IPS DF 19.7 (cell line): ENCODE data around the gene EFHB.
A peak's percentile ranks its signal among the peaks of the same experiment; 100 is the strongest.
"Not testable (repeated sequence)": the region's sequence is repeated elsewhere in the genome, so short reads cannot be mapped to it uniquely, and the experiment has no call there.

Experiments used
- DNase-seq: peaks from one replicate; pipeline ENCODE4 v3.0.0-alpha.2; 2013; ENCODE audit warnings: low read depth, low spot score

EFHB gene, protein sequence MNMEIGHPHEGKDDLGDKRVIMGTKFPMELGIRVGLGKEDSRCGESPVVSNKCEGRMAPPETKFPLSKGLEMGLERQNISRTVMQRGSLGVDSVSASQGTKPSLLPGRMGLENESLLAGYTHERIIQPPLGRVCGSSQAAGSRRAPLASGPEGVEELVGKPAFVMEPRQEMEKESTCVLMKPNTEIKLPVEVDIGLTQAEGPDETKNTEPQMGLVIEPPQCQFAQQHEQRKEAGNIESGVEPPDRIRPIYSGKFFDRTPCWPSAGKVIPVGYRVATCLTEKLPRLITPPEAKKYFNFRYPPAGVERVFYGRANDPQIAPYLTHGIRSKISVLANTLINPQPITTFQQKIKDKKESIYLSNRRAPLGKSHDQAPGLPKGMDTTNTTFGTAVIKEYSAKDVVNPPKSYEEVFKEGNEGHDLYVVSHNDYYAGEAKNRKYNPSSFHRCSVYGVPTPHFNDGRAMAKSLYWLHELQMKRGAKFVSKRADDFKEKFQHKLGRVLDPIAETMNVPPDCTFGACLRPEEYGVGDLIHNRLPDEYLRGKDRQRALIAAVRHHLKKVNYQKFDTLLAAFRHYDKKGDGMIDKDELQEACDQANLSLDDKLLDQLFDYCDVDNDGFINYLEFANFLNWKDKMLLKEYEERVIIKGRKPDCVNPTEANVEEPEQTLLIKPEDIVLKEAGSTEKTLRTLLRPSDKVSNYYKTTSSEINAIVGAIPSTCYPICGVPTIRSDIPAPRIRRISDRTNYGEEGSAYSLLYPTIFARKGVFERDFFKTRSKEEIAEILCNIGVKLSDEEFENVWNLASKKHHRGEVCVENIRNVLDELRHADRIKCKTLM

DNA sequence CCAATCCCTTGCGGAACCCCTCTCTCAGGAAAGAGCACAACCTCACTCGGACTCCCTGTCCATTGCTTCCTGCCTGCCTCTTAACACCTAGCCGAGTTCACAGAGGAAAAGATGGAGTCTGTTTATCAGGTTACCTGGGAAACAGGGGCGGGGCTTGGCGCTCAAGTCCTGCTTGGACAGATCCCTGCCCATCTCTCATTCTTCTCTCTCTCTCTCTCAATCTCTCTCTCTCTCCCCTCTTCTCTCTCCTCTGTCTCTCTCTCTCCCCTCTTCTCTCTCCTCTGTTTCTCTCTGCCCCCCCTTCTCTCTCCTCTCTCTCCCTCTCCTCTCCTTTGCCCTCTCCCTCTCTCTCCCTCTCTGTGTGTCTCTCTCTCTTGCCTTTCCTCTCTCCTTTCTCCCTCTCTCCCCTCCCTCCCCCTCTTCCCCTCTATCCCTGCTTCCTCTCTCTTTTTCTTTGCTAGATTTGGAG, at the start of gene EFHB:
EFHB (minus strand) TSS at position 120 of the 469 bp plus-strand sequence. CDS start 199 bp downstream, outside the sequence.
- DNase-seq: peak; percentile 47

DNA sequence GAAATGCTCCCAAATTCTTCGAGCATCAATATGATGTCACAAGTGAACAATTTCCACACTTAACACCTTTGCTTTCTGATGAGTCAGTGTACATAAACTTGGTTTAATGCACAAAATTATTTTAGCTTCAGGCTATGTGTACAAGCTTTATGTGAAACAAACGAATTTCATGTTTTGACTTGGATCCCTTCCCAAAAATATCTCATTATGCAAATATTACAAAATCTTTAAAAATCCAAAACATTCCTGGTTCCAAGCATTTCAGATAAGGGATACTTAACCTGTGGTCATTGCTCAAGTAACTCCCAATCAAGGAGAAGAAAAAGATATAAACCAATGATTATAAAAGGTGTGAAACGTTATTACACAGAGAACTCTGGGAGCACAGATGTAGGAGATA, 38.0 kb upstream of the EFHB start:
- DNase-seq: no peak

DNA sequence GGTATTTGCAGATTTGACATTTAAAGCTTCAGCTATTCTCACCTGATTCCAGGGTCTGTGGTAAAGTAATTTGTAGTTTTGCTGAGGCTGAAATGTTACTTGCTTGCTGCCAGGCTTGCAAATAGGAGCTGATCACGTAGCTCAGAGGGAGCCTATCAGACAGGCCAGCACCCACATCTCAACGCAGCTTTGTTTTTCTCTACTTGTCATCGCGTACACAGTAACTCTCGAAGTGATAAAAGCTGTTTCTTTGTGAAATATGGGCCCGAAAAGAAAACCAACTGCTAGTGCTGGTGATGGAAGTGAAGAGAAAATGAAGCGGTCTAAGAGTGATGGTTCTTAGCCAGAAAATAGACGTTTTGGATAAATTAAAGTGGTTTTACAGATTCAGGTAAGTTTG, 36.3 kb upstream of the EFHB start:
- DNase-seq: no peak

DNA sequence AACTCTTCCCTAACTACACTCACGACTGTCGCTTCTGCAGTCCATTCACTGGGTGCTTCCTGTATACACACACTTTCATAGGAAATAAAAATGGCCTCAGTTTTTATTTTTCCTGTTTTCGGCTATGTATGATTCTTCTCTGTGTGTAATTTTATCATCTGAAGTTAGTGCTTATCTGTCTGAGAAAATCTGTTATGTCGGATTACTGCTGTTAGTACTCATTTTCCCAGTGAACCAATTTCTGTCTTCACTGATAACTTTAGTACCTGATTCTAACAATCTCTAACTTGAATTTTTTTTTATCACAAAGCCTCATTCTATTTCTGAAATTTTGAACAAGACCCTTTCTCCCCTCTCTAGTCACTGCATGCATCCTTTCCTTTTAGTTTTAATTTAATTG, 33.8 kb upstream of the EFHB start:
- DNase-seq: no peak

DNA sequence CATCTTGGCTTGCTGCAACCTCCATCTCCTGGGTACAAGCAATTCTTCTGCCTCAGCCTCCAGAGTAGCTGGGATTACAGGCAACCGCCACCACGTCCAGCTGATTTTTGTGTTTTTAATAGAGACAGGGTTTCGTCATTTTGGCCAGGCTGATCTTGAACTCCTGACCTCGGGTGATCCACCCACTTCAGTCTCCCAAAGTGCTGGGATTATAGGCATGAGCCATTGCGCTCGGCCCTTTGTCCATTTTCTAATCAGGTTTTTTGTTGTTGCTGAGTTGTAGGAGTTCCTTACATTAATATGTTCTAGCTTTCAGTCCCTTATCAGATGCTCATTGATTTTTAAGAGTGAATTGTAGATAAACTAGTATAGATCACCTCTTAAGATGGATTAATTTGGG, 33.2 kb upstream of the EFHB start:
- DNase-seq: no peak

DNA sequence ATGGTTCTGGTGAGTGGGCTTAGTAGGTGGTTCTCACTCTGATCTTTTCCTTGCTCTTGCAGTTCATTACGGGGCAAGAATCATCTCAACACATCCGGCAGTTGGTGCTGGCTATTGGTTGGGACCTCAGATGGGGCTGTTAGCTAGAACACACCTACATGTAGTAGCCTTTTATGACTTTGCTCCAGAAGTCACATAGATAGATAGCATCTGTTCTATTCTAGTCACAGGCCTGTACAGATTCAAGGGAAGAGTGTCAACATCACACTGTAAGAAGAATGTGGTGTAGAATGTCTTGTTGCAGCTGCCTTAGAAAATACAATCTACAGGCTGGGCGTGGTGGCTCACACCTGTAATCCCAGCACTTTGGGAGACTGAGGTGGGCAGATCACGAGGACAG, 27.9 kb upstream of the EFHB start:
- DNase-seq: no peak

DNA sequence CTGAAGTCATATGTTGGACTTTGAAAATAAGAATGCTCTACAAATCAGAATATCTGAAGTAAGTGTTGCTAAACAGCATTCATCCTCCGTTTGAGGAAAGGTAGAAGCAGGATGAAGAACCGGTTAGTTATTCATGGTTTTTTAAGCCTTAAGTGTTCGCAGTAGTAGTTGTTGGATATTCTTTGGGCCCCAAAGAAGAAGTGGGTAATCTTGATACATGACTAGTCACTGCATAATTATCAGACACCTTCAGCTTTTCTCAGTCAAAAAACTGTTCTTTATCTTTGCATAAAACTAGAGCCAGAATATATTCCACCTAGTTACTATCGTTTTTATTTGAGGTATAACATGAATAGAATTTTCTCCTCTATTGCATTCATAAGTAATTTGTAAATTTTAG, 26.7 kb upstream of the EFHB start:
- DNase-seq: no peak

DNA sequence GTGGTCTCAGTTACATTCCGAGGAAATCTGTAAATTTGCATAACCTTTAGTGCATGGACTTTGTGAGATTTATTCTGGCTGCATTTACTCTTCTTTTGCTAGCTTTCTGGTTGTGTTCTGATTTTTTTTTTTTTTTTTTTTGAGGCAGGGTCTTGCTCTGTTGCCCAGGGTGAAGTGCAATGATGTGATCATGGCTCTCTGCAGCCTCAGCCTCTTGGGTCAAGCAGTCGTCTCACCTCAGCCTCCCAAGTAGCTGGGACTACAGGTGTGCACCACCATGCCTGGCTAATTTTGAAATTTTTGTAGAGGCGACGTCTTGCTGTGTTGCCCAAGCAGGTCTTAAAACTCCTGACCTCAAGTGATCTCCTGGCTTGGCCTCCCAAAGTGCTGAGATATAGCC, 25.5 kb upstream of the EFHB start:
- no peak for DNase-seq

DNA sequence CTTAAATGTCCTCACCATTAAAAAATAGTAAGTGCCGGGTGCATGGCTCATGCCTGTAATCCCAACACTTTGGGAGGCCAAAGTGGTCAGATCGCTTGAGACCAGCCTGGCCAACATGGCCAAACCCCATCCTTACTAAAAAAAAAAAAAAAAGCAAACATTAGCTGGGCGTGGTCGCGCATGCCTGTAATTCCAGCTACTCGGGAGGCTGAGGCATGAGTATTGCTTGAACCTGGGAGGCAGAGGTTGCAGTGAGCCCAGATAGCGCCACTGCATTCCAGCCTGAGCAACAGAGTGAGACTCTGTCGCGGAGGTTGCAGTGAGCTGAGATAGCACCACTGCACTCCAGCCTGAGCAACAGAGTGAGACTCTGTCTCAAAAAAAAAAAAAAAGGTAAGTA, 23.3 kb upstream of the EFHB start:
- DNase-seq: not testable (repeated sequence)

DNA sequence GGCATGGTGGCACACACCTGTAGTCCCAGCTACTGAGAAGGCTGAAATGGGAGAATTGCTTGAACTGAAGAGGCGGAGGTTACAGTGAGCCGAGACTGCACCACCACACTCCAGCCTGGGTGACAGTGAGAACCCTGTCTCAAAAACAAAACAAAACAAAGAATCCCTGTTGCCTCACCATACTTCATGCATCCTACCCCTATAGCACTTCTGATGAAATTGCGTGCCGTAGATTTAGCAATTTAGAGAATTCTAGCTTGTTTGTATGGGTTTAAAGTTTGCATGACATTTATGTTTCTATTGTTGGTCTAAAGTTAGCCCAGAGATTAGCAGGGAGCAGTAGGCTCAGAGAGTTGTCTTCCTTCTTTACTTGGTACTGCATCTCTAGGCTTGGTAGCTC, 20.7 kb upstream of the EFHB start:
- DNase-seq: no peak

DNA sequence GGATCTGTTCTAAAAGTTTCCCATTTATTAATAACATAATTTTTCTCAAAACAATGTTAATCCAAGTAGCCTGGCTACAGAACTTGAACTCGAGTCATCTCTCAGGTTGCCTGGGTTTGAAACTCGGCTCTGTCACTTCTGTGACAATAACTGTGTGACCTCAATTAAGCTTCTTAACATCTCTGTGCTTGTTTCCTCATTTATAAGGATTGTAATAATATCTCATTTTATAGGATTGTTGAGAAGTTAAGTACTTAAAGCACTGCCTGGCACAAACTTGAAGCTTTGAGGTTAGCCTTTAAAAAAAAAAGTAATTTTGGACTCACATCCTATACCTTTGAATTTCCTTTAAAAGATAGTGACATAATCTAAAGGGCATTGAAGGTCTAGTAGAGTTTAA, 16.3 kb upstream of the EFHB start:
- DNase-seq: no peak

DNA sequence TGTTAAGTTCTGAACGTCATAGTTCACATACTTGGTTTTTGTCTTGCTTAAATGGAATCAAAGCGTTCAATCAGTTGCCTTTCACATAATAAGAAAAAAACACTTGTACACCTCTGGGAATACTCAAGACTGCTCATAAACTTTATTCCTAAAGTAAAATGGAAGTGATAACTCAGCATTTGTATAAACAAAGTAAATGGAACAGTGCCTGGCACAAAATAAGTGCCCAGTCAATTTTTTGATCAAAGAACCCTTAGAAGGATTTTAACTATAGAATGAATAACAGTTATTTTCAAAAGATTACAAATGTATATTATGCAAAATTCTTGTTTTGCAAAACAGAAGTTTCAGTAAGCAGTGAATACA, 14.2 kb upstream of the EFHB start:
- DNase-seq: no peak

DNA sequence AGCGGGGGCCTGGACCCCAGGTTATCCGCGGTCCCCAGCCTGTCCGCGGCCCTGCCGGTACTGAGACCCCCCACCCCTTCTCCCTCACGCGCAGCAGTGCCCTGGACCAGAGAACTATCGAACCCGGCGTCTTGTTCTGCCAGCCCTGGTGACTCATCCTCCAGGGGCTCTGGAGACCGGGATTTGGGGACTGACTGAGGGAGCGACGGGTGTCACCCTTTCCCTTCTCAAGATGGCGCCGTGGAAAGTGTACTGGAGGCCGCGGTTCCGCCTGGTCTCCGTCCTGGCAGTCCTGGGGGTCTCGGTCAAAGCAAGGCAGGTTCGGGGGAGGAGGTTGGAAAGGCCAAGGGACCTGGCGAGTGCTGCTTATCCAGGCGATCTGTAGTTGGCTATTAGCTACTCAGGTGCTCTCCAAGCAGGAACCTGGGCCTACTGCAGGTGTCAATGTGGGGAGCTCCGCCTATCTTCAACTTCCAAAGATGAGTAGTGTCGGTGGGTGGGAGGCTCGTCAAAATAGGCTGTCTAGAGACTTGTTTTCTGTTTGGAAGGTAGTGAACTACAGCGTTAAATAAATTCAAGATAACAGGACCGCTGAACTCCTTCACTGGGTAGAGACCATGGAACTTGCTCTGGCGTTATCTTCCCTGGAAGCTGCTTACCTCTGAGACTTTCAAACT, 13.7 kb upstream of the EFHB start:
- no peak for DNase-seq

DNA sequence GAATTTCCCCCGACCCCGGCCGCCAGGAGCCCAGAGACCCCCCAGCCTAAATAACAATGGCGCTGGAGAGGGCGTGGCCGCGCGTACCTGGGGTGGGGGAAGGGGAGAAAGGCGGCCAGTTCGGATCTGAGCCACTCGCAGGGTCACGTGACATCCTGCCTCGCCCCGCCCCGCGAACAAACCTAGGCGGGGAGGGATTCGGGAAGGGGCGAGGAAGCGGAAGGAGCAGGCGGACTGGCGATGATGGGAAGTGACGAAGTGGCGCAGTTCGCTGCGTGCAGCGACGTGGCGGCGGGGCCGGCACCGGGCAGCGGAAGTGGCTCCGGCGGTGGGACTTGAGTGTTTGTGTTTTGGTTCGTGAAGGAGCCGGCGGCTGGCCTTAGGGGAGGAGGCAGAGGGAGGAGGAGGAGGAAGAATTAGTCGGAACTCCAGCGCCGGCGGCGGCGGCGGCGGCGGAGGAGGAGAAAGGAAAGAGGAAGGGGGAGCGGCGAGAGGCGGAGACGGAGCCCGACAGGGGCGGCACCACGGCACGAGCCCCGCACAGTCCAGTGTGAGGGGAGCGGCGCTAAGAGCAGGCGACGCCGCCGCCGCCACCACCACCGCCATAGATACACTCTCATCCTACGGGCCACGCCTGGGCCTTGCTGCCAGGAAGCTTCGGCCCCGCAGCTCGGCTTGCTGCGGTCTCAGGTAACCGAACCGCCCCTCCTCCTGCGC, 13.0 kb upstream of the EFHB start, which contains the start of gene RAB5A:
RAB5A (plus strand) TSS at position 266 of the 717 bp plus-strand sequence. CDS start 3,802 bp downstream, outside the sequence.
- peak; percentile 86 for DNase-seq

DNA sequence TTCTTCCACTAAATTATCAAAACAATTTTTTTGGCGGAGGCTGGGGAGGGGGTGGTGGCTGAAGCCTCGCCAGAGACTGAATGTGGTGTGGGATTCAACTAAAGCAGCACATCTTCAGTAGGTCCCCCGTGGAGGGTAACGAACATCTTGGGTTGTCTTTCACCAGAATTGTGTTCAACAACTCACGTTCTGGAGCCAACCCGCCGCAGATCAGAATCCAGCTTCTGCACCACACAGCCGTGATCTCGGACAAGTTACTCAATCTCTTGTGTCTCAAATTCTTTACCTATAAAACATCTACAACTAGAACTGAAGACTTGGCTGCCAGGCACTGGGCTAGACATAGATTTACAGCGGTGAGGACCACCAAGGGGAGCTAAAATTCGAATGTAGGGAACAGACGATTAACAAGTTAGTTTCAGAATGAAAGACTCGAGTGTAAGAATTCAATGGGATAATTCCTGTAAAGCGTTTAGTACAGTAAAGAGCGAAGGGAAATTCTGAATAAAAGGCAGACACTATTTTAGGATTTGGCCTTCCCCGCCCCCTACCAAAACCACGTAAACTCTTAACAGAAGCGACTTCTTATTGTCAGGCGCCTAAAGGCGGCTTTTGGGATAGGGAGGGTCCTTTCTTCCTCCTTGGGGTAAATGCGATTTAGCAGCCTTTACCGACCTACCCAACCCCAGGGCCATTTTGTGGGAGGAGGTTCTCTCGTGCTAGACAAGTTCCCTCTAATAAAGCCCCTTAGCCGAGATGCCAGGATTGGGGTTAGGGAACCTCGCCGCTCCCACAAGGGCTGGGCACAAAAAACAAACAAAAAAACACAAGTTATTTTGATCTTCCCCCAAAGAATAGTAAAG, 12.2 kb upstream of the EFHB start:
- DNase-seq: no peak

DNA sequence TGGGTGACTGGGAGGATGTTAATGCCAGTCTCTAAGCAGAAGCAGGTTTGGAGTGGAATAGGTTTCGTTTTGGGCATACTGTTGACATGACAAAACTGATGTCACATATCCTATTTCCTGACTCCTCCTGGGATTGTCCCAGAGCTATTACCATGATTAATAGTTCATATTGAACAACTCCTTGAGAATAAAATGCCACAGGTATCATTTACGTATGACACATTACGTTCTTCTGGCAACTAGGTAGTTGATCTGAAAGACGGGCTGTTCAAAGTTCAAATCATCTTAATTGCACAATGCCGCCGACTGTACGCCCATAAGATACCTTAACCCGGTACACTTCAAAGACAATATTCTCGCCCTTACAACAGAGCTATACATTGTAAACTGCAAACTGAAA, 11.5 kb upstream of the EFHB start:
- DNase-seq: no peak

DNA sequence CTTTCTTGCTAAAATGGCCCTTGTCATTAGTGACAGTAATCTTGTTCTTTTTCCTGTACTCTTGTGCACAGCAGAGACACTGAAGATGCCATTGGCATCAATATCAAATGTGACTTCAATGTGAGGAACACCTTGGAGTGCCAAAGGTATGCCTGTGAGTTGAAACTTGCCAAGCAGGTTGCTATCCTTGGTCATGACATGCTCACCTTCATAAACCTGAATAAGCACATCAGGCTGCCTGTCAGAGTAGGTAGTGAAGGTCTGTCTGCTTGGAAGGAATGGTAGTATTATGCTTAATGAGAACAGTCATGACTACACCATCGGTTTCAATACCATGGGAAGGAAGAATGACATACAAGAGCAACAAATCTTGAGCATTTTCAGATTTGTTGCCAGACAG, 6.6 kb upstream of the EFHB start:
- no peak for DNase-seq

DNA sequence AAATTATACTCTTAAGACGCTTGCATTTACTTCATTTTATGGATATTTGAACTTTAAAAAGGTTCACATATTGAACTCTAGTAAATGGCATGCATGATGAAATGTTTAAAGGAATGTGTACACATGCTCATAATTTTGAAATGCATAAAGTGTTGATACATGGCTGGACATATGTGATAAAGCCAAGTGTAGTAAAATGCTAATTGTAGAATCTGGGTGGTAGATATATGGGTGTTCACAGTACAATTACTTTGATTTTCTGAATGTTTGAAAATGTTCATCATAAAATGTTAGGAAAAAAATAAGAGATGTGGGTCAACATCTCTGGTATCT, 4.2 kb upstream of the EFHB start:
- DNase-seq: no peak

DNA sequence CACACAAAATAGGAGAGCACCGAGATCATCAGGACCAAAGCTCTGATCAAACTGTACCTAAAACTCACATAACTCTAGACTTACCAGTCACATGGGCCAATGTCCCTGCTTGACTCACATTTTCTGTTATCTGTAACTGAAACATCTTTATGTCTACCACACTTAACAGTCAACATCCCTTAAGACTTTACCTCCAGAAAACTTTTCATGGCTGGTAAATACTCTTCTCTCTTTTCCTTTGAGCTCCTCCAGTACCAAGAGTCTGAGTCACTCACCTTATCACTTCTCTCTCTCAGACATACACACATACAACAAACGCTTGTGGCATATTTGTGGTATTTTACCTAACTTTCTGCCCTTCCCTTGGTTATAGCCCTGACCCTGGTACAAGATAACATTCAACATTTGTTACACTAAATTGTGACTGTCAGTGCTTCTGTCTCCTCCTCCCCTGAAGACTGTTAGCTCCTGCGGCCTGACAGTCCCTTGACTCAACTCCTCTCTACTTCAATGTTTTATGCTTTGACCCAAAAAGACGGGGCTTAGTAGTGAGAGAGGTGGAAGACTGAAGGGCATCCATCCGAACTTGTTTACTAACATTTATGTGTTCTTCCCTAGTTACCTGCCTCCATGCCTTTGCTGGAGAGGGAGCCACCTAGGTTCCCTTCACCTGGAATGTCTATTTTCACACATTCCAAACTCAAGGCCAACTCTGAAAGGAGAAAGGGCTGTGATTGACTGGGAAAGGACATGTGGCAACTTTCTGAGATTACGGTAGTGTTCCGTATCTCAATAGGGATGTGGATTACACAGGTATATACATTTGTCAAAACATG, 3.7 kb upstream of the EFHB start:
- no peak for DNase-seq

DNA sequence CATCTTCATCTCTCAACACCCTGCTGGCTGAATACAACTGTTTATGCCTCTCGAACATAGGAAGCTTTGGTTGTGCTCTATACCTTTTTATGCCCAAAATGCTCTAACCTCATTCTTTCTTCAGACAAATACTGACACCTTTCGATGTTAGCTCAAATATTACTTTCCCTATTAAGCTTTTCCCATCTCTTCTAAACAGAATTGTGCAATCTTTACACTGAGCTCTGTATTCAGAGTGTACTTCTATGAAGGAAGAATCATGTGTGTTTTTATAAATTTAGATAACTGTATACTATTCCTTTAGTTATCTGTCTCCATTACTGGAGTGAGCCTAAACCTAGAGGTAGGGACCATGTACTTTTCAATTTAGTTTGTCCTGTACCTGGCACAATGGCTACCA, 1.6 kb downstream of the EFHB start:
- no peak for DNase-seq
